AG09319 (cell line): ENCODE data around the gene RBM22.

Experiments
- DNase-seq: peaks from one replicate; pipeline ENCODE4 v3.0.0-alpha.2; 2010; ENCODE audit warnings: low read depth; ENCODE audit errors: extremely low read depth
- CTCF ChIP-seq: IDR thresholded peaks from 2 replicates; pipeline ENCODE4 v1.5.1; 2011; ENCODE audit warnings: low read depth, mild to moderate bottlenecking, inconsistent platforms, low read length, moderate library complexity

Gene RBM22

GRCh38 chr5:150641006-150641570, 59.8 kb downstream of the RBM22 start:
- TF ChIP-seq CTCF: no peak

More at GRCh38 chr5:150641006-150641570, 59.8 kb downstream of the RBM22 start:
- no peak for DNase-seq
